Endothelial cell of umbilical vein (primary cell): ENCODE data around the gene ZNF783.

Experiments
- CTCF ChIP-seq, 2 donors: IDR thresholded peaks; 1 replicate in 1 of 2; 2 replicates in 1 of 2; pipeline ENCODE4 v1.5.1; 2011; ENCODE audit warnings: low read length in 2 of 2, mild to moderate bottlenecking in 2 of 2, moderate library complexity in 2 of 2, control low read depth in 1 of 2, inconsistent platforms in 1 of 2, low read depth in 1 of 2; ENCODE audit not compliant: insufficient read depth in 1 of 2; ENCODE audit errors: extremely low read depth in 1 of 2
- EZH2 ChIP-seq: IDR thresholded peaks from 2 replicates; pipeline ENCODE4 v1.6.1; 2012; ENCODE audit warnings: borderline replicate concordance, low read depth, mild to moderate bottlenecking, moderate library complexity, low read length, inconsistent platforms; ENCODE audit not compliant: severe bottlenecking
- JUN ChIP-seq: IDR thresholded peaks from 2 replicates; pipeline ENCODE4 v1.6.1; 2011; ENCODE audit warnings: borderline replicate concordance, low read depth; ENCODE audit not compliant: insufficient read length, insufficient read depth
- POLR2A ChIP-seq: IDR thresholded peaks from 2 replicates; pipeline ENCODE4 v1.6.1; 2012; ENCODE audit warnings: low read depth, mild to moderate bottlenecking, control low read depth, low read length
- POLR2AphosphoS5 ChIP-seq: IDR thresholded peaks from 2 replicates; pipeline ENCODE4 v1.6.1; 2012; ENCODE audit warnings: low read depth, mild to moderate bottlenecking, control low read depth, low read length, moderate library complexity; ENCODE audit not compliant: insufficient read depth

- no peak for TF ChIP-seq CTCF (IDR thresholded peaks at IDR 0.05; ENCODE audit: extremely low read depth in 1 of 2, insufficient read depth in 1 of 2, low read depth in 1 of 2, low read length in 2 of 2)
- no peak for TF ChIP-seq JUN
- no peak for TF ChIP-seq POLR2A
- TF ChIP-seq POLR2AphosphoS5 = no peak
- TF ChIP-seq EZH2 = no peak
Measured at GRCh38 chr7:149224352-149224751, 37.6 kb upstream of the ZNF783 start.
